HepG2 (cell line): Measurements from ENCODE around the gene SCFD2. TPM values are rescaled to one million over a fixed set of nuclear protein-coding genes. Genes with fewer than 3 reads are reported as not detected.

Source experiments
- ATAC-seq: fragments of 200-7000 bp; cut with Tn5 transposase; 3 replicates; pipeline ENCODE4 v1.9.1; 2020; ENCODE audit warnings: mild to moderate bottlenecking, moderate library complexity
- BruUV-seq: library from RNA; stranded (reverse); fragments of 400-500 nt; replicated peaks from 2 replicates; lab custom pipeline; 2021; lab: Mats Ljungman, UMichigan
- CTCF ChIA-PET: fragments of 300-600 bp; formaldehyde crosslinking; extraction: SDS; loops from one replicate; lab custom pipeline; 2021; ENCODE audit warnings: low total read pairs, inconsistent platforms, low intra/inter-chr PET ratio; lab: Yijun Ruan, JAX
- POLR2A ChIA-PET: fragments of 350-600 bp; sonication (Branson Sonifier 250); formaldehyde crosslinking; loops from one replicate; lab custom pipeline; 2020; ENCODE audit warnings: antibody characterized with exemption, inconsistent platforms; lab: Yijun Ruan, JAX
- DNase-seq: peaks from one replicate; pipeline ENCODE4 v3.0.0-alpha.2; 2015; ENCODE audit warnings: low spot score
- FAIRE-seq: peaks from 3 replicates; lab custom pipeline; 2011; peaks lifted over from hg19 to GRCh38; lab: Jason Lieb, UNC
- H2AFZ ChIP-seq: one replicate; pipeline ENCODE4 v1.6.1; 2011; ENCODE audit warnings: low read length, inconsistent platforms
- H3K27ac ChIP-seq: fragments of 300-600 bp; 3 replicates; pipeline ENCODE4 v1.8.0; 2011; ENCODE audit warnings: mixed run types, mild to moderate bottlenecking, mixed read lengths, low read length, inconsistent platforms; ENCODE audit not compliant: insufficient read depth; ENCODE audit errors: extremely low read length
- H3K27me3 ChIP-seq, 2 experiments: fragments of 200-600 bp in 1 of 2; 2 replicates in 1 of 2; 3 replicates in 1 of 2; pipeline versions ENCODE4 v1.6.0 to v1.8.0; 2011; ENCODE audit warnings: low read length in 2 of 2, mild to moderate bottlenecking in 2 of 2, moderate library complexity in 2 of 2, inconsistent platforms in 1 of 2; ENCODE audit not compliant: insufficient read depth in 2 of 2, control insufficient read depth in 1 of 2
- H3K36me3 ChIP-seq, 2 experiments: fragments of 200-600 bp in 1 of 2; replicated peaks in 1 of 2; 2 replicates in 1 of 2; 3 replicates in 1 of 2; pipeline versions ENCODE4 v1.5.1 to v1.8.0; 2011; ENCODE audit warnings: low read length in 2 of 2, inconsistent platforms in 1 of 2; ENCODE audit not compliant: insufficient read depth in 2 of 2, control insufficient read depth in 1 of 2
- H3K4me1 ChIP-seq: 2 replicates; pipeline ENCODE4 v1.5.1; 2012; ENCODE audit warnings: low read length, inconsistent platforms; ENCODE audit not compliant: insufficient read depth
- H3K4me2 ChIP-seq: 2 replicates; pipeline ENCODE4 v1.6.0; 2011; ENCODE audit warnings: low read depth, low read length, inconsistent platforms
- H3K4me3 ChIP-seq, 3 experiments: fragments of 200-600 bp in 1 of 3; sonication (generic), shearing (Covaris generic) in 1 of 3; replicated peaks in 1 of 3; 2 replicates each; pipeline ENCODE4 v1.5.1; 2011 to 2016; ENCODE audit warnings: low read length in 3 of 3, inconsistent platforms in 2 of 3, low read depth in 2 of 3, mild to moderate bottlenecking in 2 of 3, control low read depth in 1 of 3, mixed read lengths in 1 of 3; ENCODE audit not compliant: insufficient read depth in 1 of 3
- H3K79me2 ChIP-seq: one replicate; pipeline ENCODE4 v1.6.1; 2011; ENCODE audit warnings: low read length, inconsistent platforms; ENCODE audit not compliant: insufficient read depth
- H3K9ac ChIP-seq: 2 replicates; pipeline ENCODE4 v1.6.0; 2011; ENCODE audit warnings: mild to moderate bottlenecking, low read depth, low read length, inconsistent platforms; ENCODE audit not compliant: insufficient read depth
- H3K9me3 ChIP-seq: 2 replicates; pipeline ENCODE4 v1.5.1; 2012; ENCODE audit warnings: mild to moderate bottlenecking, low read length
- H4K20me1 ChIP-seq: 2 replicates; pipeline ENCODE4 v1.6.0; 2011; ENCODE audit warnings: inconsistent platforms, mild to moderate bottlenecking, low read length, moderate library complexity; ENCODE audit not compliant: insufficient read depth
- ARID2 ChIP-seq: sonication (generic); formaldehyde crosslinking; IDR thresholded peaks from 2 replicates; pipeline ENCODE4 v1.8.1; 2022; ENCODE audit warnings: mild to moderate bottlenecking, missing genetic modification reagents, borderline replicate concordance
- EP300 ChIP-seq, 3 experiments: sonication (generic) in 1 of 3; formaldehyde crosslinking in 1 of 3; IDR thresholded peaks; 2 replicates each; pipeline versions ENCODE4 v1.5.1 to v1.6.1; 2011 to 2020; ENCODE audit warnings: low read depth in 2 of 3, low read length in 2 of 3, borderline replicate concordance in 1 of 3, improper control_type of control experiment in 1 of 3, mild to moderate bottlenecking in 1 of 3, missing genetic modification reagents in 1 of 3, moderate library complexity in 1 of 3
- GTF3A ChIP-seq: sonication (generic); formaldehyde crosslinking; conservative IDR thresholded peaks from 2 replicates; pipeline ENCODE4 v1.4.0; 2020; ENCODE audit warnings: mild to moderate bottlenecking, missing genetic modification reagents
- NCOA2 ChIP-seq: sonication (generic); formaldehyde crosslinking; IDR thresholded peaks from 2 replicates; pipeline ENCODE4 v1.8.0; 2022; ENCODE audit warnings: inconsistent platforms
- NFKB2 ChIP-seq: sonication (generic); formaldehyde crosslinking; IDR thresholded peaks from 2 replicates; pipeline ENCODE4 v1.4.0; 2020; ENCODE audit warnings: missing genetic modification reagents, borderline replicate concordance
- POLR2AphosphoS5 ChIP-seq: IDR thresholded peaks from 2 replicates; pipeline ENCODE4 v1.6.1; 2012; ENCODE audit warnings: low read depth, low read length
- SIN3A ChIP-seq: IDR thresholded peaks from 2 replicates; pipeline ENCODE4 v1.6.1; 2011; ENCODE audit warnings: low read depth, mild to moderate bottlenecking, control low read depth, low read length, borderline replicate concordance
- SRSF4 ChIP-seq: fragments of 200-400 bp; formaldehyde crosslinking; IDR thresholded peaks from one replicate; pipeline ENCODE4 v1.6.1; 2018; ENCODE audit warnings: mild to moderate bottlenecking, low read depth, low read length, moderate library complexity; ENCODE audit not compliant: poor library complexity, severe bottlenecking
- SUZ12 ChIP-seq: fragments of 150-350 bp; IDR thresholded peaks from 2 replicates; pipeline ENCODE4 v1.6.1; 2014; ENCODE audit warnings: low read depth, low read length
- ZNF383 ChIP-seq: sonication (generic); formaldehyde crosslinking; IDR thresholded peaks from 2 replicates; pipeline ENCODE4 v1.4.0; 2020; ENCODE audit warnings: missing genetic modification reagents, mild to moderate bottlenecking, borderline replicate concordance
- ZNF530 ChIP-seq: sonication (generic); formaldehyde crosslinking; IDR thresholded peaks from 2 replicates; pipeline ENCODE4 v1.5.0; 2020; ENCODE audit warnings: low read depth, mild to moderate bottlenecking, missing genetic modification reagents
- ZNF577 ChIP-seq: sonication (generic); formaldehyde crosslinking; IDR thresholded peaks from 2 replicates; pipeline ENCODE4 v1.4.0; 2020; ENCODE audit warnings: mild to moderate bottlenecking, low read depth, missing genetic modification reagents, borderline replicate concordance
- WGBS: methylation state at CpG from one replicate; pipeline ENCODE4 v1.1.6; 2017; ENCODE audit warnings: low lambda C conversion rate; 5-methylcytosine and 5-hydroxymethylcytosine counted together
- in situ Hi-C: cut with HindIII; loops from 2 replicates; pipeline ENCODE4 v1.10.0; 2017; ENCODE audit warnings: low pct_unique_long_range_greater_than_20kb; ENCODE audit not compliant: extremely low pct_ligation_motif_present
- intact Hi-C: fragments of 100-400 bp; cut with micrococcal nuclease; formaldehyde crosslinking; loops from one replicate; pipeline ENCODE4 v1.10.0; 2022; ENCODE audit not compliant: unreplicated experiment
- polyA plus RNA-seq, 8 experiments: library from polyadenylated mRNA; depleted of rRNA in 3 of 8; stranded (reverse) in 7 of 8; unstranded in 1 of 8; fragments of >200 nt; fragmentation: Illumina TruSeq in 4 of 8; extraction: Trizol in 4 of 8; gene quantifications; 2 replicates each; pipeline versions ENCODE4 v1.2.1 to v1.2.3, GENCODE V29; 2011 to 2016; ENCODE audit warnings: low read depth in 4 of 8, missing spikeins in 1 of 8, mixed read lengths in 1 of 8; ENCODE audit not compliant: insufficient read depth in 1 of 8
- total RNA-seq, 5 experiments: library from RNA; depleted of rRNA; stranded (reverse); fragments of >200 nt; fragmentation: Illumina TruSeq; extraction: Trizol; gene quantifications; 2 replicates each; pipeline ENCODE4 v1.2.3, GENCODE V29; 2016; ENCODE audit warnings: low read depth in 1 of 5
- TF ChIP-seq, protein P1 (sequence below): sonication (generic); formaldehyde crosslinking; IDR thresholded peaks from 2 replicates; pipeline ENCODE4 v1.8.1; 2023; ENCODE audit warnings: mild to moderate bottlenecking, moderate library complexity, missing genetic modification reagents
- TF ChIP-seq, protein P2 (sequence below): sonication (generic); formaldehyde crosslinking; IDR thresholded peaks from 2 replicates; pipeline ENCODE4 v1.4.0; 2020; ENCODE audit warnings: missing genetic modification reagents

The SCFD2 gene
- total and polyA plus RNA-seq, 2 of the 13 experiments (the other 11 are each of a cell fraction or from before 2014, with no cell fraction given): 4.6 to 15.6 TPM

DNA sequence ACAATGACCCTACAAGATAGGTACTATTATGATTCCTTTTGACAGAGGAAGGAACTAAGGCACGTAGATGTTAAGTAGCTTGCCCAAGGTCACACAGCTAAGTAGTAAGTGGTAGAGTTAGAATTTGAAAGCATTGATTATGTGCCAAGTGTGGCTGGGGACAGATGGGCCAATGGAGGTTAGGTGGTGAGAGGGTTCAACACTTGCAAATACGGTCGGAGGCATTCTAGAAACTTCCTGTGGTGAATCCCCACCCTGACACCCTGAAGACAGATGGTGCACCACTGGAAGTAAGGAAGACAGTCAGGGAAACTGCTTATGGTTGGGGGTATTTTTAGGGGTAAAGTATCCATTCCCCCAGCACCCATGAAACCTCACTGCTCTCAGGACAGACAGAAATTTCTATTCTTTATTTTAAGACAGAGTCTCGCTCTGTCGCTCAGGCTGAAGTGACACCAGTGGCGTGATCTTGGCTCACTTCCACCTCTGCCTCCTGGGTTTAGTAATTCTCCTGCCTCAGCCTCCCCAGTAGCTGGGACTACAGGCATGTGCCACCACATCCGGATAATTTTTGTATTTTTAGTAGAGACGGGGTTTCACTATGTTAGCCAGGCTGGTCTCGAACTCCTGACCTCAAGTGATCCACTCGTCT, 361.2 kb downstream of the SCFD2 start:
- in situ Hi-C loops (loop anchor here (25.0 kb wide), 3 partner anchors 608 to 908 kb away; no protein-coding TSS in a partner anchor), intact Hi-C loops (no loop called here)
- POLR2A ChIA-PET: no interaction called here
- Histone ChIP-seq H3K79me2 (no peaks in the 10 kb centered on the region), H3K27ac (no peak overlapping the region), H3K4me2 (no peak overlapping the region), H3K4me1 (peaks cover 34% of the 10 kb centered on the region), H3K4me3 (no peak overlapping the region), H3K9me3 (no peaks in the 10 kb centered on the region), H2AFZ (no peak overlapping the region), H3K9ac (no peak overlapping the region), H3K27me3 (no peaks in the 10 kb centered on the region), H3K36me3 (no peaks in the 10 kb centered on the region), H4K20me1 (no peaks in the 10 kb centered on the region)
- DNase-seq: no peak
- WGBS: 81% methylated on average over 10 of the region's 10 CpGs
- TF ChIP-seq ARID2 (CRISPR knock-in tag) (no peak), ZNF530 (CRISPR knock-in tag) (no peak), NFKB2 (CRISPR knock-in tag) (no peak), NCOA2 (CRISPR knock-in tag) (no peak), SUZ12 (no peak), POLR2AphosphoS5 (no peak), SRSF4 (no peak), GTF3A (no peak), EP300 (IDR thresholded peaks at IDR 0.05; ENCODE audit: low read depth in 2 of 2, low read length in 2 of 2) (no peak), EP300 (CRISPR knock-in tag; IDR thresholded peaks at IDR 0.05; ENCODE audit: borderline replicate concordance) (no peak), SIN3A (no peak), ZNF577 (CRISPR knock-in tag) (no peak), ZNF383 (CRISPR knock-in tag) (no peak)
- TF ChIP-seq, protein P1, sequence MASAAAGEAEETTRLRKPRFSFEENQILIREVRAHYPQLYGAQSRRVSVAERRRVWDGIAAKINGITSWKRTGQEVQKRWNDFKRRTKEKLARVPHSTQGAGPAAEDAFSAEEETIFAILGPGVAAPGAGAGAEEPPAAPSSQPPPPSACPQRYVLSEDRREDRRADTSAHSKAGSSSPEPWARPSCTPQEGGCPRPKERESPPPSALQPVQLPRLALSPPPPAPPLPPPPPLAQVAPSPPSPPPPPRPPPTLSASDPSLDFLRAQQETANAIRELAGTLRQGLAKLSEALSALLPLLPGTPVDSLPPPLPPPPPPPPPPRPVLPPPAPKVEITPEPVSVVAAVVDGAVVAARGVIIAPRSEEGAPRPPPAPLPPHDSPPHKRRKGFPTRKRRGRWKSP (CRISPR knock-in tag): no peak
- TF ChIP-seq, protein P2, sequence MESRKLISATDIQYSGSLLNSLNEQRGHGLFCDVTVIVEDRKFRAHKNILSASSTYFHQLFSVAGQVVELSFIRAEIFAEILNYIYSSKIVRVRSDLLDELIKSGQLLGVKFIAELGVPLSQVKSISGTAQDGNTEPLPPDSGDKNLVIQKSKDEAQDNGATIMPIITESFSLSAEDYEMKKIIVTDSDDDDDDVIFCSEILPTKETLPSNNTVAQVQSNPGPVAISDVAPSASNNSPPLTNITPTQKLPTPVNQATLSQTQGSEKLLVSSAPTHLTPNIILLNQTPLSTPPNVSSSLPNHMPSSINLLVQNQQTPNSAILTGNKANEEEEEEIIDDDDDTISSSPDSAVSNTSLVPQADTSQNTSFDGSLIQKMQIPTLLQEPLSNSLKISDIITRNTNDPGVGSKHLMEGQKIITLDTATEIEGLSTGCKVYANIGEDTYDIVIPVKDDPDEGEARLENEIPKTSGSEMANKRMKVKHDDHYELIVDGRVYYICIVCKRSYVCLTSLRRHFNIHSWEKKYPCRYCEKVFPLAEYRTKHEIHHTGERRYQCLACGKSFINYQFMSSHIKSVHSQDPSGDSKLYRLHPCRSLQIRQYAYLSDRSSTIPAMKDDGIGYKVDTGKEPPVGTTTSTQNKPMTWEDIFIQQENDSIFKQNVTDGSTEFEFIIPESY: no peak
- no peak for ATAC-seq
- FAIRE-seq: no peak
- CTCF ChIA-PET: no interaction called here
- no TSS peak for BruUV-seq
